ENCODE measurements around the gene ELF1. TPM values are rescaled to one million over a fixed set of nuclear protein-coding genes. Genes with fewer than 3 reads are reported as not detected.

ELF1 gene
- total and polyA plus RNA-seq, 2 of the 8 experiments (the other 6 are each of a cell fraction or from before 2014, with no cell fraction given): 5.6 to 18.2 TPM

DNA sequence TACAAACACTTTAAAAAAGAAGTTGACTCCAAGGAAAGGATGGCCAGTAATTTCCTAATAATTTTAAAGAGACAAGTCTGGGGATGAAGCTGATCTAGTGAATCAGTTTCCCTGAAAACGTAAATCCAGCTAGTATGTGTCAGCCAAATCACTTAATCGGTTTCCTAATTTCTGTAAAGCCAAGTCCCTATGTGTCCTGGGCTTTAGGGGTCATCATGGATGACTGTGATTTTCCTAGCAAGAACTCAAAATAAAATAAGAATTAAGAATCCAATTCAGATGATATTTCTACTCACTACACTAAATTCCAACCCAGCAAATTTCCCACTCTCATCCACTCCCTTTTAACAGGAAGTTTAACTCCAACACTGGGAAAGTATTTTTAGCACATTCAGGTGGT is 35.9 kb downstream of the ELF1 start:
- DNase-seq (ENCODE audit: low read depth in 1 of 2, low spot score in 2 of 2) (no peak), FAIRE-seq (no peak)
- no peaks in the 10 kb centered on the region for H3K36me3 ChIP-seq (ENCODE audit: control insufficient read depth in 2 of 4, insufficient read depth in 4 of 4, low read length in 3 of 4)
- H3K56ac ChIP-seq (replicated peaks; ENCODE audit: insufficient read length, low read depth, low read length): no peak overlapping the region
- CTCF ChIA-PET (ENCODE audit: partially characterized antibody): interaction anchor here (0.7 kb wide), 1 partner anchor 9 kb away, joined by 4 read pairs; no protein-coding TSS in a partner anchor
- H2AK5ac ChIP-seq (ENCODE audit: low read depth, low read length): no peak overlapping the region
- no peaks in the 10 kb centered on the region for H3K4me1 ChIP-seq (replicated peaks in 1 of 4; ENCODE audit: control insufficient read depth in 3 of 4, insufficient read depth in 4 of 4, low read length in 3 of 4)
- H3K4me2 ChIP-seq (ENCODE audit: insufficient read depth in 1 of 2, low read depth in 2 of 2, low read length in 2 of 2): no peak overlapping the region
- no peak overlapping the region for H2BK120ac ChIP-seq (replicated peaks; ENCODE audit: low read depth, low read length)
- no peak overlapping the region for H2BK20ac ChIP-seq (ENCODE audit: low read length)
- no peak overlapping the region for H3K18ac ChIP-seq (ENCODE audit: extremely low read depth, low read length)
- no peak overlapping the region for H3K9ac ChIP-seq (replicated peaks in 1 of 4; ENCODE audit: extremely low read depth in 1 of 4, low read depth in 3 of 4, low read length in 3 of 4)
- H3K9me3 ChIP-seq (ENCODE audit: insufficient read depth in 2 of 2, low read depth in 1 of 2, low read length in 1 of 2): no peaks in the 10 kb centered on the region
- no peak overlapping the region for H2AFZ ChIP-seq (ENCODE audit: low read length)
- TF ChIP-seq SP1 (IDR thresholded peaks at IDR 0.05; ENCODE audit: low read depth, low read length) (no peak), HDAC6 (IDR thresholded peaks at IDR 0.05; ENCODE audit: low read depth, low read length) (no peak)
- POLR2A ChIA-PET (ENCODE audit: partially characterized antibody): no interaction called here
- H4K8ac ChIP-seq (ENCODE audit: extremely low read depth, insufficient read depth, low read length): no peak overlapping the region
- H2BK12ac ChIP-seq (ENCODE audit: low read depth, low read length): no peak overlapping the region
- H4K91ac ChIP-seq (replicated peaks; ENCODE audit: insufficient read length, low read length): no peak overlapping the region
- no peak overlapping the region for H3K14ac ChIP-seq (ENCODE audit: insufficient read length)
- H3K23me2 ChIP-seq (ENCODE audit: low read depth, low read length): no peaks in the 10 kb centered on the region
- no peak overlapping the region for H3K23ac ChIP-seq (ENCODE audit: insufficient read length)
- no peaks in the 10 kb centered on the region for H4K20me1 ChIP-seq (replicated peaks in 1 of 2; ENCODE audit: control insufficient read depth in 1 of 2, insufficient read depth in 2 of 2, low read length in 2 of 2)
- no peak overlapping the region for H3K4ac ChIP-seq (replicated peaks; ENCODE audit: insufficient read length, low read depth, low read length)
- H3K79me1 ChIP-seq (ENCODE audit: low read depth, low read length): no peaks in the 10 kb centered on the region
- no peaks in the 10 kb centered on the region for H3K27me3 ChIP-seq (replicated peaks in 1 of 4; ENCODE audit: control insufficient read depth in 3 of 4, extremely low read depth in 1 of 4, insufficient read depth in 3 of 4, low read length in 3 of 4)
- H2BK5ac ChIP-seq (ENCODE audit: low read depth, low read length): no peak overlapping the region
- no peaks in the 10 kb centered on the region for H3K79me2 ChIP-seq (ENCODE audit: control insufficient read depth in 1 of 2, insufficient read depth in 2 of 2, low read length in 2 of 2)
- H4K5ac ChIP-seq (ENCODE audit: insufficient read length, low read depth, low read length): no peak overlapping the region
- H3K4me3 ChIP-seq (ENCODE audit: extremely low read depth in 1 of 4, insufficient read depth in 2 of 4, low read depth in 3 of 4, low read length in 4 of 4): no peak overlapping the region
- H2BK15ac ChIP-seq (ENCODE audit: low read length): no peak overlapping the region
- no peak overlapping the region for H3K27ac ChIP-seq (ENCODE audit: low read depth, low read length)
- 81% methylated on average over 2 of the region's 2 CpGs; no CpG with 5 or more reads in 1 of the 2 experiments for WGBS, 2 experiments (ENCODE audit: extremely low coverage in 1 of 2, insufficient coverage in 1 of 2, insufficient read length in 1 of 2, insufficient replicate concordance in 2 of 2, low coverage in 1 of 2, low lambda C conversion rate in 2 of 2, missing lambda C conversion rate in 1 of 2)
